Right renal pelvis (tissue), 4 donors: ENCODE measurements around the gene STAM2. TPM values are rescaled to one million over a fixed set of nuclear protein-coding genes. Genes with fewer than 3 reads are reported as not detected.

ENCODE experiments used
- DNase-seq, 4 donors: peaks; one replicate each; pipeline ENCODE4 v3.0.0-alpha.2; 2013; ENCODE audit warnings: low read depth in 4 of 4, low spot score in 3 of 4, missing footprints in 1 of 4
- polyA plus RNA-seq, 4 donors: library from polyadenylated mRNA; unstranded; fragments of 120-200 nt; gene quantifications; one replicate each; pipeline ENCODE4 v1.2.1, GENCODE V29; 2013; ENCODE audit not compliant: insufficient read length in 4 of 4

Gene STAM2
- polyA plus RNA-seq, 4 donors = 39.4 to 51.5 (median 48.3) TPM

- DNase-seq = no peak
Observed at GRCh38 chr2:152078662-152079061, 96.9 kb downstream of the STAM2 start.

GRCh38 chr2:152078023-152078422 is 97.5 kb downstream of the STAM2 start:
- no peak for DNase-seq

- no peak for DNase-seq
Observed at GRCh38 chr2:152075461-152076050, 100.0 kb downstream of the STAM2 start.

- no peak for DNase-seq
Observed at GRCh38 chr2:152072011-152072410, 103.6 kb downstream of the STAM2 start.

- DNase-seq = no peak
Observed at GRCh38 chr2:152071518-152071917, 104.0 kb downstream of the STAM2 start.

GRCh38 chr2:152071092-152071491 is 104.5 kb downstream of the STAM2 start:
- no peak for DNase-seq

GRCh38 chr2:152068226-152068625 is 107.3 kb downstream of the STAM2 start:
- DNase-seq = no peak

GRCh38 chr2:152067823-152068222 is 107.7 kb downstream of the STAM2 start:
- no peak for DNase-seq

Other genes with a start within 250 kb of the STAM2 start
- gene CACNB4, start 76.7 kb downstream of the STAM2 start, polyA plus RNA-seq = 10 to 100 TPM in 2 of 4 donors, 1 to 10 TPM in 2; 7.2 to 11.8 (median 9.9) TPM
- 100 to 1,000 TPM in 2 of 4 donors, 10 to 100 TPM in 2; 87.8 to 108 (median 103) TPM for gene FMNL2, start 159.4 kb upstream of the STAM2 start, polyA plus RNA-seq